GM12892 (cell line): ENCODE measurements around the gene ICAM3.

Source experiments
- POLR2A ChIP-seq: IDR thresholded peaks from 2 replicates; pipeline ENCODE4 v1.6.1; 2011; ENCODE audit warnings: low read depth, low read length, control low read depth
- POLR2AphosphoS5 ChIP-seq: IDR thresholded peaks from 2 replicates; pipeline ENCODE4 v1.6.1; 2011; ENCODE audit warnings: low read depth, low read length, control low read depth

DNA sequence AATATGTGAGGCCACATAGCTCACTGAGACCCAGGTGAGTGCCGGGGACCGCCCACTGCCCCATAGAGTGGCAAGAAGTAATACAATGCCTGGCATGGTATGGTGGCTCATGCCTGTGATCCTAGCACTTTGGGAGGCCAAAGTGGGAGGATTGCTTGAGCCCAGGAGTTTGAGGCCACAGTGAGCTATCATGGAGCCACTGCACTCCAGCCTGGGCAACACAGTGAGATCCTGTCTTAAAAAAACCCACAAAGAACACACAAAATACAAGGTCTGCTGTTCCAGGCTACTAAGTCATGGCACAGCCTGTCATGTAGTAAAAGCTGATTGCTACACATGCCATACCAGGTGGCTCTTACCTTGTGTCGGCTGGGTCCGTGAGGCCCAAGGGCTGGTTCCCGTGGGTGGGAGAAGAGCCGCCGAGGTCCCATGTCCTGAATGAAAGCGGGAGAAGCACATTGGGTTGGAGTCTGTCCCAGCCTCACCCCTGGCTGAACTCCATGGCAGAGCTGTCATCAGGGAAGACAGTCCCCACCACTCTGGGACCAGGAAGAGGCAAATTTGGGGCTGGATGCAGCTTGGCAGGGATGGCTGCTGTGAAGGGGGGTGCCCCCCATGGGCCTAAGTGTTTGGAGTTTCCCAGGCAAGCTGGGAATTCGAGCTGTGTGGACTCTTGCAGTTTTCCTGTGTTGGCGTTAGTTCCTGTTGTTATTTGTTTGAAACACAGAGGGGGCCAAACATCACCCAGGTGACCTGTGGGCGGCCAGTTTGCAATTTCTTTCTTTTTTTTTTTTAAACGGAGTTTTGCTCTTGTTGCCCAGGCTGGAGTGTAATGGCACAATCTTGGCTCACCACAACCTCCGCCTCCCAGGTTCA, 20.4 kb downstream of the ICAM3 start:
- TF ChIP-seq POLR2A (no peak), POLR2AphosphoS5 (no peak)
